T47D (cell line): ENCODE results near the gene NODAL.
A peak's percentile ranks its signal among the peaks of the same experiment; 100 is the strongest.

ENCODE experiments used
- DNase-seq, 2 experiments: peaks; one replicate each; pipeline versions ENCODE4 v3.0.0 to v3.0.0-alpha.2; 2011 to 2012; ENCODE audit warnings: low read depth in 1 of 2, low spot score in 1 of 2
- JUND ChIP-seq: IDR thresholded peaks from 2 replicates; pipeline ENCODE4 v1.6.1; 2012; ENCODE audit warnings: low read depth
- in situ Hi-C: cut with HindIII; loops from 2 replicates; pipeline ENCODE4 v1.10.0; 2016; ENCODE audit warnings: low sequenced_read_pairs, low pct_unique_long_range_greater_than_20kb

Gene NODAL

DNA sequence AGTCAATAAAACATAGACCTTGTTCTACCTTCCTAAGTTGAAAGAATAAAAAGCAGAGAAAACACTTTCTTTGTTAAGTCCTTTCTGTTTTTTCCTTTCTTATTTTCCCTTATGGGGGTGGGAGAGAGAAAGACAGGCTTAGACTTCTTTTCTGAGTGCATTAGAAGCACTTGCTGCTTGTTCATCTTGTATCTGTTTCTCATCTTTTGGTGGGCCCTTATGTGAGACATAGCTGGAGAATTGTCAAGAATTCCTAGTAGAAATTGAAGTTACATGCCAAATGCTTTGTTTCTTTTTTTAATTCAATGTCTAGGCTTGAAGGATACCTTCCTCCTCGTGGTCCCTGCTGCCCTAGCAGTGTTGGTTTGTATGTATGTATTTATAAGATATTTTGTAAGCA, 30.9 kb downstream of the NODAL start:
- in situ Hi-C loops, result no loop called here
- DNase-seq, result no peak
- no peak for TF ChIP-seq JUND

DNA sequence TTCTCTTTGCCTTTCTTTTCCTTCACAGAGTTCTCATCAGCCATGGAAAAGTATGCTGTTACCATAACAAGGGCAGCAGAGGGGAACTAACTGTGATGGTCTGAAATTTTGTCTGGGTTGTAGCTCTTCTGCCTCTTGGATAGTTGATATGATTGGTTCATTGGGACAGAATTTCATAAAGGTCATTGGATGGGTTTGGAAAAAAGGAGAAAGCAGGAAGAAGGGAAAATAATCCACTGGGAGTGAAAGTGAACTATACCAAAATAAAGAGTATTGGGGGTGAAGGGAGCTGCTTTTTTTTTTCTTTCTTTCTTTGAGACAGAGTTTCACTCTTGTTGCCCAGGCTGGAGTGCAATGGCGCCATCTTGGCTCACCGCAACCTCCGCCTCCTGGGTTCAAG, 31.7 kb downstream of the NODAL start:
- no peak for DNase-seq
- TF ChIP-seq JUND, result no peak
- in situ Hi-C loops, result no loop called here

- no peak for TF ChIP-seq JUND
- in situ Hi-C loops, result no loop called here
- DNase-seq, result peak; percentile 74 to 91
Measured at GRCh38 chr10:70405037-70405824, 36.2 kb downstream of the NODAL start.

DNA sequence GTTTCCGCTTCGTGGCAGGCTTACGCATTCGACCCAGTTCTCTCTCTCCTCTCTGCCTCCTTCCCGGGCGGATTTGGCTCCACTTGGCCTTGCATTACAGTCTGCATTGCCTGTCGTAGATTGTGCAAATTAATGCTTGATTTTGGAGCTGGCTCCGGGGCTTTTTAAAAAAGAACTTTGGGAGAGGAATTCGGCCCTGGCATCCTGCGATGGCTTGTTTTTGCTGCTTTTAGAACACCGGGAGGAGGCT, 36.8 kb downstream of the NODAL start:
- no peak for DNase-seq
- no peak for TF ChIP-seq JUND
- in situ Hi-C loops, result no loop called here

- no peak for TF ChIP-seq JUND
- peak; percentile 33 to 94 for DNase-seq
- in situ Hi-C loops, result no loop called here
Measured at GRCh38 chr10:70404036-70404786, 37.3 kb downstream of the NODAL start, which contains the start of gene EIF4EBP2. Gene EIF4EBP2, plus strand, starts transcription at chr10:70404145. Its CDS starts 257 bp downstream, at chr10:70404402.

GRCh38 chr10:70403483-70404035, 37.9 kb downstream of the NODAL start:
- DNase-seq, result no peak
- no peak for TF ChIP-seq JUND
- in situ Hi-C loops, result no loop called here

GRCh38 chr10:70399177-70399576, 42.3 kb downstream of the NODAL start:
- no peak for DNase-seq
- in situ Hi-C loops, result no loop called here

DNA sequence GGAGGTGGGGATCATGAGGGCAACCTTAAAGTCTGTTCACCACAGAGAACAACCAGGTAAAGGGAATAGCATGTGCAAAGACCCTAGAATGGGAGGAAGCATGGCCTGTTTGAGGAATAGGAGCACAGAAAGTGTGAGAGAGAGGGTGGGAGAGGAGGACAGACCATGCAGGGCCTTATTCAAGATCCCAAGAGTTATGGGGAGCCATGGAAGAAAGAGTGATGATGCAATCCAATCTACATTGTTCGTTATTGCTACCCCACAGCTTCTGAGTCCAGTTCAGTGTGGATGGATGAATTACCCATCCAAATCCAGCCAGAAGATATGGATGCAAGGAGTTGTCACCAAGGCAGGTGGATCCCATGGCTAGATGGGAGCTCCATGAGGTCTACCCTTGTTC, 45.3 kb downstream of the NODAL start:
- no peak for DNase-seq
- no peak for TF ChIP-seq JUND
- in situ Hi-C loops, result no loop called here

More at GRCh38 chr10:70399177-70399576, 42.3 kb downstream of the NODAL start:
- no peak for TF ChIP-seq JUND

DNA sequence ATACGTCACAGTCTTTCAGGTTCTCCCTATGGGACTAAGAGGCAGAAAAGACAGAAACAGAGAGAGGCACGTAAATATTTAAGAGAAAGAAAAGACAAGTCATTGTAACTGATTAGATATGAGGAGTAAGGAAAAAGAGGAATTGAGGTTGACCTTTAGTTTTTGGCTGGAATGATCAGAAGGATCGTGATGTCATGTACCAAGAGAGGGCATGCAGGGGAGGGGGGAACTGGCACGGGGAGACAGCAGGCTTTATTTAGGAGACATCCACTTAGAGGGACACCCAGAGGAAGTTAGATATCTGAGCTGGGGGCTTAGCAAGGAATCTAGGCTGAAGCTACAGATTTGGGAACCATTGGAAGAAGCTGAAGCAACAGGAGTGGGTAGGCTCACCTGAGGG, 49.8 kb downstream of the NODAL start:
- in situ Hi-C loops, result no loop called here
- no peak for DNase-seq
- no peak for TF ChIP-seq JUND
